Activated T-cell treated with anti-CD3 and anti-CD28 coated beads, Interleukin-2, amount 50 U/mL, for 24 hours (primary cell): Measurements from ENCODE around the gene KCNG4.

Source experiments
- DNase-seq: peaks from one replicate; pipeline ENCODE4 v3.0.0-alpha.2; 2020
- H3K27ac Mint-ChIP-seq: 2 replicates; pipeline ENCODE4 v1.8.0; 2020; ENCODE audit warnings: mild to moderate bottlenecking, mixed read lengths
- H3K27me3 Mint-ChIP-seq: 2 replicates; pipeline ENCODE4 v1.8.0; 2020; ENCODE audit warnings: mixed read lengths
- H3K36me3 Mint-ChIP-seq: 2 replicates; pipeline ENCODE4 v1.8.0; 2020; ENCODE audit warnings: low read depth, mixed read lengths
- H3K4me1 Mint-ChIP-seq: 2 replicates; pipeline ENCODE4 v1.8.0; 2020; ENCODE audit warnings: low read depth, mixed read lengths
- H3K4me3 Mint-ChIP-seq: 2 replicates; pipeline ENCODE4 v1.8.0; 2020; ENCODE audit warnings: mild to moderate bottlenecking, moderate library complexity, mixed read lengths
- H3K9me3 Mint-ChIP-seq: 2 replicates; pipeline ENCODE4 v1.8.0; 2020; ENCODE audit warnings: mixed read lengths

The KCNG4 gene

DNA sequence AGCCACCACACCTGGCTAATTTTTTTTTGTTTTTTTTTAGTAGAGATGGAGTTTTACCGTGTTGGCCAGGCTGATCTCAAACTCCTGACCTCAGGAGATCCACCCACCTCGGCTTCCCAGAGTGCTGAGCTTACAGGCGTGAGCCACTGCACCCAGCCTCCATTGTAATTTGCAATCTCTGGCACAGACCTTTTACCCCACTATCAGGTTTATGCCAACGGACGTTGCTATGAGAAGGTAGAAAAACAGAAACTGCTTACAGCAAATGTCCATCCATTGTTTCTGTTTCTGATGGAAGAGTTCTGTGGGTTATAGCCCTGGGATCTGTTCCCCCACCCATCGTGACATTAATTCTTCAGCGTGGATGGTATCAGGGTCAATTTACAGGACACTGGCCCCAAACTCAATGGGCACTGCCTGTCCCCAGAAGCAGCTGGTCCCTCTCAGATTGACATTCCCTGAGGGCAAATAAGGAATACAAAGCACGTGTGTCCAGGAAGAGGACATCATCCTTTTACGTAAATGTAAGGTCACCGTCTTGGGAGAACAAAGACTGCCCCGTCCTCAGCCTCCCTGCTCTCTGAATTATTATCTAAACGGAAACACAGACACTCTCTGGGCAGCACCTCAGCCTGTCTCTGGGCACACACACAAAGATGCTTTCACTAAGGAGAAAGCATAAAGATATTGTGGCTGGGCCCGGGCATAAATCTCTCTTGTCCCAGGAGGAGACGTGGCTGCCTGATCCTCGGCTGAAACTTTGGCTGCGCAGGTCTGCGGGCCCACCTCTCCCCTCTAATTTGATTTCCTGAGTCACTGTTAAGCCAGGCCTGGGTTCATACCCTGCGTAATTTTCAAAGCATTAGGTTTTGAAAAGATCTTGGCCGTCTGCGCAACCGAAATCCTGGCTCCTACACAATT lies 5.2 kb downstream of the KCNG4 start:
- H3K36me3 Mint-ChIP-seq = no peaks in the 10 kb centered on the region
- no peak overlapping the region for H3K4me3 Mint-ChIP-seq
- no peaks in the 10 kb centered on the region for H3K4me1 Mint-ChIP-seq
- DNase-seq = no peak
- no peak overlapping the region for H3K27ac Mint-ChIP-seq
- H3K9me3 Mint-ChIP-seq = no peaks in the 10 kb centered on the region
- H3K27me3 Mint-ChIP-seq = peaks cover 13% of the 10 kb centered on the region

GRCh38 chr16:84233748-84234147 lies 6.1 kb downstream of the KCNG4 start:
- H3K36me3 Mint-ChIP-seq = no peaks in the 10 kb centered on the region
- no peaks in the 10 kb centered on the region for H3K9me3 Mint-ChIP-seq
- no peaks in the 10 kb centered on the region for H3K4me1 Mint-ChIP-seq
- peaks cover 5% of the 10 kb centered on the region for H3K27me3 Mint-ChIP-seq
- H3K4me3 Mint-ChIP-seq = no peak overlapping the region
- no peak for DNase-seq
- H3K27ac Mint-ChIP-seq = no peak overlapping the region

- H3K27ac Mint-ChIP-seq = no peak overlapping the region
- H3K36me3 Mint-ChIP-seq = no peaks in the 10 kb centered on the region
Observed at GRCh38 chr16:84232969-84233368, 6.8 kb downstream of the KCNG4 start.

GRCh38 chr16:84232060-84232459 lies 7.8 kb downstream of the KCNG4 start:
- DNase-seq = no peak
- H3K4me3 Mint-ChIP-seq = no peak overlapping the region
- H3K36me3 Mint-ChIP-seq = no peaks in the 10 kb centered on the region
- H3K9me3 Mint-ChIP-seq = no peaks in the 10 kb centered on the region
- no peaks in the 10 kb centered on the region for H3K4me1 Mint-ChIP-seq
- H3K27ac Mint-ChIP-seq = no peak overlapping the region
- peaks cover 9% of the 10 kb centered on the region for H3K27me3 Mint-ChIP-seq

More at GRCh38 chr16:84232969-84233368, 6.8 kb downstream of the KCNG4 start:
- peaks cover 5% of the 10 kb centered on the region for H3K27me3 Mint-ChIP-seq
- DNase-seq = no peak
- no peaks in the 10 kb centered on the region for H3K4me1 Mint-ChIP-seq
- no peaks in the 10 kb centered on the region for H3K9me3 Mint-ChIP-seq
- no peak overlapping the region for H3K4me3 Mint-ChIP-seq

DNA sequence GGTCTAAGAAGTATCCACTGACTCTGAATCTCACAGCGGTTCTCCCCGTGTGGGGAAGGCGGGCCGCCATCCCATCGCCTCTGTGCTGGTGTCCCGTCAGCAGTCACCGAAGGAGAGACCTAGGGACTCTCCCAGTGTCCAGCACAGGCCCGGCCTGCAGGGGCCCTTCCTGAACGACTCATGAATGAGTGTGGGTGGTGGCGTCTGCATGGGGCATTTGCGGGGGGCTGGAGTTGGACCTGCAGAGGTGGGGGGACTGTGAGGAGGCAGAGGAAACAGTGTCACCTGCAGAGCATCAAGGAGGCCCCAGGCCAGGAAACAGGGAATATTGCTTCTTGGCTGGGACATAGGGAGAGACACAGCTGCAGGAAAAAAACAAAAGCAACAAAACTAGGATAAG lies 10.3 kb downstream of the KCNG4 start:
- Mint-ChIP-seq H3K4me3 (no peak overlapping the region), H3K27me3 (peaks cover 19% of the 10 kb centered on the region), H3K27ac (no peak overlapping the region)

DNA sequence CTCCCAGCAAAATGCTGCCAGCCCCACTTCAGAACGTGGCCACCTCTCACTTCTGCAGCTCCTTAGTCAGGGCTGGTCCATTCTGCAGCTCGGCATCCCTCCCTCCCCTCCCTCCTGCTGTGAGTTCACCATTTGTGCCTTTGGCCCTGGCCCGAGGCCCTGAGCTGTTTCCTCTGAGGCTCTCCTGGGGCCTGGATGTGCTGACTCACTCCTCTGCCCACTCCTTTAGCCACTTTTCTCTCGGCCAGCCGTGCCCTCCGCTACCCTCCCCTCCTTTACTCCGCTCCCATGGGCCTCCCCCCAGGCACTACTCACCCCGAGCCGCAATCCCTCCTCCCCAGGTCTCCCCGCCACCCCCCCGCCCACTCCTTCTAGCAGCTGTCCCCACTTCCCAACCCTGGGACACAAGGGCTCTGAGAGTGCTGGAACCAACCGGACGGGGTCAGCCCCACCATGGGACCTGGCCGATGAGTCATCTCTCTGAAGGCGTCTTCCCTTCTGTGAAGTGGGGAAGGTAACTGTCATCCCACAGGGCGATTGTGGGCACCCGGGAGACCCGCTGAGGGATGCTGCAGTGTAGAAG lies 11.5 kb downstream of the KCNG4 start:
- Mint-ChIP-seq H3K36me3 (no peaks in the 10 kb centered on the region), H3K4me3 (no peak overlapping the region), H3K27ac (no peak overlapping the region), H3K27me3 (peaks cover 19% of the 10 kb centered on the region), H3K9me3 (no peaks in the 10 kb centered on the region), H3K4me1 (no peaks in the 10 kb centered on the region)
- DNase-seq = no peak

More for the DNA sequence above, 10.3 kb downstream of the KCNG4 start:
- Mint-ChIP-seq H3K4me1 (no peaks in the 10 kb centered on the region), H3K36me3 (no peaks in the 10 kb centered on the region), H3K9me3 (no peaks in the 10 kb centered on the region)
- no peak for DNase-seq

DNA sequence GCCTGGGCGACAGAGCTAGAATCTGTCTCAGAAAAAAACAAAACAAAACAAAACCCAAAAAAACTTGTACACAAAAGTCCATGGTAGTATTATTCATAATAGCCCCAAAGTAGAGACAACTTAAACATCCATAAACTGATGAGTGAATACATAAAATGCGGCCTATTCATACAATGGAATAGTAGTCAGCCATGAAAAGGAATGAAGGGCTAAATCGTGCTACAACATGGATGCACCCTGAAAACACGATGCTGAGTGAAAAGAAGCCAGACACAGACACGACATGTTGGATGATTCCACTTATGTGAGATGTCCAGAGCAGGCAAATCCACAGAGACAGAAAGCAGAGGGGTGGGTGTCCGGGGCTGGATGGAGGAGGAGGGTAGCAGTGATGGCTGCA lies 12.3 kb downstream of the KCNG4 start:
- H3K4me3 Mint-ChIP-seq = no peak overlapping the region
- DNase-seq = no peak
- no peak overlapping the region for H3K27ac Mint-ChIP-seq
- H3K36me3 Mint-ChIP-seq = no peaks in the 10 kb centered on the region
- no peaks in the 10 kb centered on the region for H3K9me3 Mint-ChIP-seq
- H3K4me1 Mint-ChIP-seq = no peaks in the 10 kb centered on the region
- H3K27me3 Mint-ChIP-seq = peaks cover 19% of the 10 kb centered on the region

- Mint-ChIP-seq H3K4me3 (no peak overlapping the region), H3K4me1 (no peaks in the 10 kb centered on the region), H3K36me3 (no peaks in the 10 kb centered on the region), H3K27ac (no peak overlapping the region), H3K9me3 (no peaks in the 10 kb centered on the region), H3K27me3 (peaks cover 15% of the 10 kb centered on the region)
- DNase-seq = no peak
Observed at GRCh38 chr16:84226026-84226425, 13.8 kb downstream of the KCNG4 start.

DNA sequence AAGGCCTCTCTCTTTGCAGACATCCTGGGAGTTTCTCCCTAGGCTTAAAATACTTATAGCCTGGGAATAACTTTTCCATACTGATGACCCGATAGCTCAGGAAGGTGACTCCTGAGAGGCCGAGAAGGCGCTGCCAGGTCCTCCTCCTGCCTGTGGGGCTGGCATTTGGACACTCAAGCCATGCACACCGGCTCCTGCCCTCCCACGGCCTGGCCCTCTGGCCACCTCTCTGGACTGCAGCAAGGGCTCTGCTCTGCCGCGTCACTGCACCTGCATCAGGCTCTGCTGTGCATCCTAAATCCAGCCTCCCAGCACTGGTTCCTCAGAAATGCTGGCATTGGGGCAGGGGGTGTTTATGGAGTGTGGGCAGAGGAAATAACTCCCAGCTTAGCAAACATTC lies 14.2 kb downstream of the KCNG4 start:
- Mint-ChIP-seq H3K27me3 (peaks cover 14% of the 10 kb centered on the region), H3K36me3 (no peaks in the 10 kb centered on the region), H3K4me1 (no peaks in the 10 kb centered on the region), H3K9me3 (no peaks in the 10 kb centered on the region), H3K27ac (no peak overlapping the region), H3K4me3 (no peak overlapping the region)
- no peak for DNase-seq

GRCh38 chr16:84225126-84225525 lies 14.7 kb downstream of the KCNG4 start:
- Mint-ChIP-seq H3K4me3 (no peak overlapping the region), H3K27me3 (peaks cover 14% of the 10 kb centered on the region), H3K36me3 (no peaks in the 10 kb centered on the region), H3K27ac (no peak overlapping the region), H3K9me3 (no peaks in the 10 kb centered on the region), H3K4me1 (no peaks in the 10 kb centered on the region)
- DNase-seq = no peak

DNA sequence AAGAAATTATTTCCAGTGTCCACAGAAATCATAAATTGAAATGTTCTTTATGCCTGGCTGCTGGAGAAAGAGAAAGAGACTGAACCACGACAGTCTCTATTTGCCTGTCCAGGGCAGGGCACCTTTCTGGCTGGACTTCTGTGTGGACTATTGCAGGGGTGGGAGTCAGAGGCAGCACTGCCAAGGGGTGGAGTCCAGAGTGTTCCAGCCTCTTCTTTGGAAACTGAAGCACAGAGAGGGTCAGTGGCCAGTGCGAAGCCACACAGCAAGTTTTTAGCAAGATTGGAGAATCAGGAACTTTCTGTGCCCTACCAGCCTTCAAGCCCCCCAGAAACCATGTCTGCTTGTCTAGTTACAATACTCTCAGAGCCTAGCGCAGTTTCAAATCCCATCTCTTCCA lies 15.3 kb downstream of the KCNG4 start:
- Mint-ChIP-seq H3K27me3 (peaks cover 14% of the 10 kb centered on the region), H3K4me1 (no peaks in the 10 kb centered on the region), H3K9me3 (no peaks in the 10 kb centered on the region), H3K27ac (no peak overlapping the region), H3K4me3 (no peak overlapping the region), H3K36me3 (no peaks in the 10 kb centered on the region)
- no peak for DNase-seq

DNA sequence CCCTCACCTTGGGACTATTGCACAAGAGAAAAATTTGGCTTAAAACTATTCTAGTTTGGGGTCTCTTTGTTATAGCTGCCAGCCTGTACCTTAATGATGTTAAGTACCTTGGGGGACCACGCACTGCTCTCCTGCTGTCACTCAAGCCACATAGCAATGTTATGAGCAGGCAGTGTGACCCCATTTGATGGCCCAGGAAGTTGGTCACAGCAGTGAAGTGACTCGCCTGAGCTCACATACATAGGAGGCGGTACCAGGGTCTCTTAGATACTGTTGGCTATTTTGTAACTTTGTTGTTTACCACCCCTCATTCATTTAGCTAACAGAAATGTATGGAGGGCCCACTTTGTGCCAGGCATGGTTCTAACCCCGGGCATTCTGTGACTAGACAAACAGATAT lies 16.4 kb downstream of the KCNG4 start:
- peaks cover 14% of the 10 kb centered on the region for H3K27me3 Mint-ChIP-seq
- H3K27ac Mint-ChIP-seq = no peak overlapping the region
- no peaks in the 10 kb centered on the region for H3K4me1 Mint-ChIP-seq
- no peak for DNase-seq
- H3K36me3 Mint-ChIP-seq = no peaks in the 10 kb centered on the region
- H3K9me3 Mint-ChIP-seq = no peaks in the 10 kb centered on the region
- H3K4me3 Mint-ChIP-seq = no peak overlapping the region

DNA sequence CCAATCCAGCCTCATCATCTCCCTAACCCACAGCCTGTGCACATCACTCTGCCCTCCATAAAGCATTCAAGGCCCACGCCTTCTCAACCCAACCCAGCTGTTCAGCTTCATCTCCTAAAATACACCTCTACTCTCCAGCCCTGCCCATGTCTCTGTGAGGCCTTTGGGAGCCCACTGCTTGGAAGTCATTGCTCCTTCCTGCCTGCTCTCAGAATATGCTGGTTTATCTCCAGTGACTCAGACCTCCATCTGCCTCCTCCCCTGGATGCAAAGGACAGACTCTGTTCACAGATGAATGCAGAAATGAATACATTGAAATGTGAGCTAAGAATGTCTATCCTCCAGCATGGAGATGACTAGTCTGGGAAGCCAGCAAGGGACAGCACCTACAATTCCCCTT lies 19.0 kb downstream of the KCNG4 start:
- DNase-seq = no peak
- Mint-ChIP-seq H3K4me1 (no peaks in the 10 kb centered on the region), H3K9me3 (no peaks in the 10 kb centered on the region), H3K27ac (no peak overlapping the region), H3K4me3 (no peak overlapping the region), H3K36me3 (no peaks in the 10 kb centered on the region), H3K27me3 (no peaks in the 10 kb centered on the region)

- Mint-ChIP-seq H3K36me3 (no peaks in the 10 kb centered on the region), H3K27ac (no peak overlapping the region), H3K9me3 (no peaks in the 10 kb centered on the region), H3K4me1 (no peaks in the 10 kb centered on the region), H3K4me3 (no peak overlapping the region), H3K27me3 (no peaks in the 10 kb centered on the region)
- DNase-seq = no peak
Observed at GRCh38 chr16:84218956-84219355, 20.9 kb downstream of the KCNG4 start.

DNA sequence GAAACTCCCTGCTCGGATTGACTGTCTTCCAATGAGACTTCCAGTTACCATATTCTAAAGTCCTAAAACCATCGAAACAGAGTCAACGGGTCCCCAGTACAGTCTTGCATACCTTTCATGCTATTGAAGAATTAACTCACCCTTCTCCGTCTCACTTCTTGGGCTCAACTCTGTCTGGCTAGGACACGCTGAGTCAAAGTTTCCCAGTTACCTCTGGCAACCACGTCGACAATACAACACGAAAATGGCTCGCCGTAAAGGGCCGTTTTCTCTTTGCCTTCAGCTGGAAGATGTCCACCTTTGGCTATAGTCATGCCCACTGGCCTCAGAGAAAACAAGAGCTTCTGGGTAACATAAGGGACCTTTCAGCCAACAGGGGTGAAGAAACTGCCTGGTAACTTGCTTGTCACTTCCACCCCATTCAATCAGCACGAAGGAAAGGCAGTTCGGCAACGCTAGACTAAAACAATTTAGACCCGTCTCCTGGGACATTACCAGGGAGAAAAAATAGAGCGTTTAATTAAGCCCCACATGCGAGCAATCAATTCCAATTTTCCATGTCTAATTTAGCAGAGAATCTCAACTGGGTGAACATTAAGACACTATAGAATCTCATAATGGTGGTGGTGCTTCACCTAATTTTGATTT lies 21.5 kb downstream of the KCNG4 start:
- no peaks in the 10 kb centered on the region for H3K36me3 Mint-ChIP-seq
- DNase-seq = no peak
- H3K27me3 Mint-ChIP-seq = no peaks in the 10 kb centered on the region
- H3K4me1 Mint-ChIP-seq = no peaks in the 10 kb centered on the region
- H3K27ac Mint-ChIP-seq = no peak overlapping the region
- no peak overlapping the region for H3K4me3 Mint-ChIP-seq
- H3K9me3 Mint-ChIP-seq = no peaks in the 10 kb centered on the region
